ENCODE measurements around the gene TFR2.

The TFR2 gene

DNA sequence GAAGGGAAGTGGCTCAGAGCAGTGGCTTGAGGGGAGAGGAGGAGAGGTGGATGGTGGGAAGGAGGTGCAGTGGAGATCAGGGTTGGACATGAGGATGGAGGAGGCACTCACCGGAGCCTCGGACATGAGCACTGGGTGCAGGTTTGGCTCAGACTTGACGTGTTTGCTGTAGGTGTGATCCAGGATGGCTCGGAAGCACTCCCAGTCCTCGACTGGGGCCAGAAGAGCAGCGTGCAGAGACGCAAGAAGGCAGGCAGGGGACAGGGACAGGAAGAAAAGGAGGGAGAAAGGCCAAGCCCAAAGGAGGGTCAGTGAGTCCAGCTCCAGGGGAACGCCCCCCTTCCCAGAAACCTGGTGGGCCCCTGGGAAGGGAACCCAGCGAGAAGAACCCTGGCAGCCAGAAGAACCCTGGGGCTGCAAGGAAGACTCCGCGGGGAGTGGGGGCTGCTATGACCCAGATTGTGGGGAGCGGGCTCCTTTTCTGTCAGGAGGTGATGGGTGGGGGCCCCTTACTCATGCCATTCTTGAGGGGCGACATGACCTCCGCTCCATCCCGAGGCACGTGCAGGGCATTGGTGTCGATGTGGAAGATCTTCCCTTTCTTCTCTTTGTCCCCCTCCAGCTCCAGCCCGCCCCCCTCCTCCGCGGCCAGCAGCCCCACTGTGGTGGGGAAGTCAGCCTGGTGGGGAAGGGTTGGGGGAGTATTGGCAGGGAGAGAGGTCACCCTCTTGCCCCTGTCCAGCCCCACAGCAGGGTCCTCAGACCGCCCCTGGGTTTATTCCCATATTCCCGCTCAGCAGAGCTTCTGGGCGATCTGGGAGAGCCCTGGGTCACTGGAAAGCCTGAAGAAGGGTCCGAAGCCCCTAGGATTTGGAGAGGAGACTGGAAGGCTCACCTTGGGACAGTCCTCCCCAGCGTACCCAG lies 13.8 kb upstream of the TFR2 start:
- no peak for DNase-seq

DNA sequence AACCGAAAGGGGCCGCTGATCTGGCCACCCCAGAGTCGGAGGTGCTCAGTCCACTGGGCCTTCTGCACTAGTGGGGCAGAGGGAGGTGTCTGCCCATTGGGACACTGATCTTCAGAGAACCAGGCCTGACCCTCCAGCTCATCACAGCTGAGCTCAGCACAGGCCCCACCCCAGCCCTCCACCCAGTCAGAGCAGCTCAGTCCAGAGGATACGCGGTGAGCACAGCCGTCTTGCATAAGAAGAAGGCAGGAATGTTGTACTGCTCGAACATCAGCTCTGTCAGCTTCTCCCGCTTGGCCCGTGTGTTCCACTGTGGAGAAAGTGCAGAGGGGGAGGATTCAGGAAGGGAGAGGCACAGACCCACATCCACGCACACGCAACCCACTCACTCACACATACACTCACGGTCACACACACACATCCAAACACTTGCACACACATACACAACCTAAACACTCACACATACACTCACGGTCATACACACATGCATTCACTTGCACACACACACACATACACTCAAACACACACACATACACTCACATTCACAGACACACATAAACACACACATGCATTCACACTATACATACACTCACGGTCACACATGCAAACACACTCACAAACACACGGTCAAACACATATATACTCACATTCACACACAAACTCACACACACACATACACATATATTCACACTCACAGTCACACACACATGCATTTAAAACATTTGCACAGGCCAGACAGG lies 8.6 kb upstream of the TFR2 start:
- DNase-seq: no peak

DNA sequence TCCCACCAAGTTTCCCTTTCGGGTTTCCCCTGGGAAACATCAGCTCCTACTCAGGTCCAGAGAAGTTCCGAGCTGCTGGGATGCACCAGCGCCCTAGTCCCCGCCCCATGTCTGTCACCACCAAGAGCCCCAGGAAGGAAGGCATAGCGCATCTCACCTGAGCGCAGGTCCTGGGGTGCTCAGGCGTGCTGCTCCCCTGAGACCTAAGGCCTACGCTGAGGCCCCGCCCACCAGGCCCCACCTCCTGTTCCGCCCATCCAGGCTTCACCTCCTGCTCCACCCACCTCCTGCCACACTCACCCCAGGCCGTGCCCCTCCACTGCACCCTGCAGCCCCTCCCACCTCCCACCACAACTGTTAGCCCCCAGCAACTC lies 1.2 kb upstream of the TFR2 start:
- no peak for DNase-seq

DNA sequence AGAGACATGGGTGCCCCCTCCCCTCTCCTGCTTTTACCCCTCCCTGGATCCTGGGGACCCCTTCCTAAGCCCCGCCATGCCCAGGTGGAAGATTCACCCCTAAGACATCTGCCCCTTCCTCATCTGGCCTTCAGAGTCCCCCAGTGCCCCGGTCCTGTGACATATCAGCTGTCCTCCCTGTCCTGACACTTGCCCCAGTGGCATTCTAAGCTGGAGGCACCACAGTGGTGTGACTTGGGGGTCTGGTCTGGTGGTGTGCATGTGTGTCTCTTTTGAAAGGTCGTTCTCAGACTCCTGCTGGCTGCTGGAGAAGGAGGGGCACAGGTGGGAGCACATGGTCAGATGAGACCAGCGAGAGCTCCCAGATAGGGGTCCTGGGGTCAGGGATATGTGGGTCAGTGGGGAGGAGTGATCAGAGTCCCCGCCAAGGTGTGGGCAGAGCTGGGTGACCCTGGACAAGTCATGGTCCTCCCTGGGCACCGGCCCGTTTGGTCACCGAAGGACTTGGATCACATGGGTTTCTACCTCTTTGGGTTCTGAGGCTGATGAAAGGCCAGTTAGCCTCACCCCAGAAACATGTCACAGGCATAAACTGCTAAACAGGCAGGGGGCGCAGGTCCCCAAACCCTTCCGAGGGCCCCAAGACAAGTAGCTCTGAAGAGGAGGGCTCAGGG lies 645 bp upstream of the TFR2 start:
- no peak for DNase-seq

DNA sequence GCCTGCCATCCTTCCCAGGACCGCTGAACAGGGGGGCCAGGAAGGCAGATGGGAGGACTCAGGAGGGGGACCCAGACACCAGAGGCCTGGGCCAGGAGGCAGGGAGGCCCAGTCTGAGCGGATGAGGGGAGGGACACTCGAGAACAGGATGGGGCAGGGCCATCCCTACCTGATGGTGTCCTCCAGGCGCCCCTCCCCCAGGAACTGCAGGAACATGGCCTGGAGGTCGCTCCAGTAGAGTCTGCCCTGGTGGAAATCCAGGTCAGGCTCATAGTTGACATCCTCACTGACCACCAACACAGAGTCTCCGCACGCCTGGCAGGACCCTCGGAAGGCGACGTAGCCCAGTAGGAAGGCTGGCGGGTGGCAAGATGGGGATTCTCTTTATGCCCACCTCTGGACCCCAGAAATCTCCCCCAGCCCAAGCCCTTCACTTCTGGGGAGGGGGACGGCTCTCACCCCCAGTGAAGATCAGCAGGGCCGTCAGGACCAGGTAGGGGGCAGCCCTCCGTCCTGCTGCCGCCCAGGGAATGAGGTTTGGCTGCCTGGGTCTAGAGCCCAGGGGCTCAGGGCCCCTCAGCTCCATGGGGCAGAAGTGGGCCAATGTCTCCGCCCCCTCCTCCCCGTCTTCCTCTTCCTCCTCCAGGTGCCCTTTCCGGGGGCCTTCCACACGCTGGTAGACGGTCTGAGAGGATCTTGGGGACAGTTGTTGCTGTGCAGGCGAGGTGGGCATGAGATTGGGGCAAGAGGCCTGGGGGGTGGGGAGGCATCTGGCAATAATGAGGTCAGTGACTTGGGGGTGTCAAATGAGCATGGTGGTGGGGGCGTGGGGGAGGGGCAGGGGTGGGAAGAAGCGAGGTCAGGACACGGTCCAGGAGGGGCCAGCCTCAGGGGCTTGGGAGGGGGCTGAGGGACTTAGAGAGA lies 573 bp downstream of the TFR2 start:
- DNase-seq: no peak

DNA sequence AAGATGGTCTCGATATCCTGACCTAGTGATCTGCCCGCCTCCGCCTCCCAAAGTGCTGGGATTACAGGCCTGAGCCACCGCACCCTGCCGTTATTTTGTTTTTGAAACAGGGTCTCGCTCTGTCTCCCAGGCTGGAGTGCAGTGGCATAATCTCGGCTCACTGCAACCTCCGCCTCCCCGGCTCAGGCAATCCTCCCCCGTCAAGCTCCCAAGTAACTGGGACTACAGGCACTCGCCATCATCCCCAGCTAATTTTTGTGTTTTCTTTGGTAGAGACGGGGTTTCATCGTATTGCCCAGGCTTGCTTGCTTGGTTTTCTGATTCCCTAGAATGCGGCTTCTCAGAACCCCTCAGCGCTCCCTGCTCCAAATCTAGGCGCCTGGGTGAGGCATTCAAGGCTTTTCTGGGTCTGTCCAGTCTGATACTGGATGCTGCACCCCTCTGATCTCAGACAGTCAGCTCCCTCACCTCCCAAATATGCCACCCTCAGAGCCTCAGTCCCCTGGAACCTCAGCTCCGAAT lies 1.3 kb downstream of the TFR2 start:
- DNase-seq: no peak

DNA sequence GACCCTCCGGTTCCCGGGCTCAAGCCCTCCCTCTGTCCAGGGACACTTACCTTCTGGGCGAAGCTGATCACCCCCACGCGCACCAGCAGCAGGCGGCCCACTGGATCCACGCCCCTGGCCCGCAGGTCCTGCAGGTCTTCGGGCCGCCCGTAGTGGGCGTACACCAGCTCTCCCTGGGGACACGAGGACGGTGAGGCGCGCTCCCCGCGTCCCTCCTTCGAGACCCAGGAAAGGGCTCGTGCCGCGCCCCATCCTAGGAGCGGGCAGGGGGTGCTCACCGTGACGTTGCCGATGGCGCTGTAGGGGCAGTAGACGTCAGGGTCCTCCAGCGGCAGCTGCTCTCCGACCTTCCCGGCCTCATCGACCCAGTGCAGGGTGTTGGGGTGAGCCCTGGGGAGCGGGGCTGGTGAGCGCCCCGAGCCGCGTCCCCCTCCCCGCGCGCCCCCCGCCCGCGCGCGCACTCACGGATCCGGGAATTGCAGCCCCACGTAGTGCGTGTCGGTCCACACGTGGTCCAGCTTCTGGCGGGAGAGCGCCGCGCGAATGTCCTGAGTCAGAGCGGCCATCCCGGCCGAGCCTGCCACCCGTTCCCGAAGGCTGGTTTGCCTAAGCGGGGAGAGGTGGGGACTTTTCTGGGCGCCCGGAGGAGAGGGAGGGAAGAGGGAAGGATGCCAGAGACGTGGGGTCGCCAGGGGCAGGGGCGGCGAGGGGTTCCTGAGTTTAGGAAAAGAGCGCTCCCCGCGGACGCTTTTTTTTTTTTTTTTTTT lies 8.2 kb downstream of the TFR2 start:
- DNase-seq: peak; percentile 29

DNA sequence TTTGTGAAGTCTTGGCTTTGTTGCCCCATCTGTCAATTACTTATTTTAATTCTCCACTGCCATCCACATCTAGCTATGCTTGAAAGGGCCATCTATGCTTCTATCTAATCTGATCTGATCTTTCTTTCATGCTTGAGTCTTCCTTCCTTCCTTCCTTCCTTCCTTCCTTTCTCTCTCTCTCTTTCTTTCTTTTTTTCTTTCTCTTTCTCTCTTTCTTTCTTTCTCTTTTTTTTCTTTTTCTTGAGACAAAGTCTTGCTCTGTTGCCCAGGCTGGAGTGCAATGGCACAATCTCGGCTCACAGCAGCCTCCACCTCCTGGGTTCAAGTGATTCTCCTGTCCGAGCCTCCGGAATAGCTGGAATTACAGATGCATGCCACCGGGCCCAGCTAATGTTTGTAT lies 11.3 kb downstream of the TFR2 start:
- no peak for DNase-seq

DNA sequence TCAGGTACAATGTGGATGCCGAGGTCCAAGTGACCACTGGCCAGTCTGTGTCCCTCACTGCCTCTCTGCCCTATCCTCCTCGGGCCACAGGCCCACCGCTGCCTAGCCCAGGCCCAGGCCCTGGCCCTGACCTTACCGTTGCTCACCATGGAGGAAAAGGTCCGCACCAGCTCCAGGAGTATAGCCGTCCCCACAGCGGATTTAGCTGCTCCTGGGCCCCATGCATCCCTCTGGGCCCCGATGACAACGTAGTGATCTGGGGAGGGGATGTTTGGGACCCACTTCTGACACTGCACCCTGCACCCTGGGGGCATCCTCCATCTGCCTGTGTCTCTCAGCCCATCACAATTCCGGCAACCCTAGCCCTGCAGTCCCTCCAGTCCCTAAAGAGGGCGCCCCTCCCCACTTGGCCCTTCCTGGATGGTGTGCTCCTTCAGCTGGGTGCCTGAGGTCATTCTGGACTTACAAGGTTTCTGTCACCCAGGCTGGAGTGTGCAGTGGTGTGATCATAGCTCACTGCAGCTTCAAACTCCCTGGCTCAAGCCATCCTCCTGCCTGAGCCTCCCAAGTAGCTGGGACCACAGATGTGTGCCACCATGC lies 12.1 kb downstream of the TFR2 start:
- no peak for DNase-seq

DNA sequence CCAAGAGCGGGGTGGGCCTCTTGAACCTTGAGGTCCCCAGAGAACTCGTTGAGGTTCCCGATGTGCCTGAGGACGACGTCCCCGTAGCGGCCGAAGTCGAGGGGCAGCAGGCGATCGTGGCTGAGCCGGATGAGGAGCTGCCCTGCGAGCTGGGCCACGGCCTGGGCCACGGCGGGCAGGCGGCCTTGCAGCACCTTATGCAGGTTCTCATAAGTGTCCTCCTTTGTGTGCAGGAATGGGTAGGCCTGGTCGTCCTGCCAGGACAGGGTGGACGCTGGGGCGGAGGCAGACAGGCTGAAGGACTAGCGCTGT lies 14.2 kb downstream of the TFR2 start:
- DNase-seq: no peak

DNA sequence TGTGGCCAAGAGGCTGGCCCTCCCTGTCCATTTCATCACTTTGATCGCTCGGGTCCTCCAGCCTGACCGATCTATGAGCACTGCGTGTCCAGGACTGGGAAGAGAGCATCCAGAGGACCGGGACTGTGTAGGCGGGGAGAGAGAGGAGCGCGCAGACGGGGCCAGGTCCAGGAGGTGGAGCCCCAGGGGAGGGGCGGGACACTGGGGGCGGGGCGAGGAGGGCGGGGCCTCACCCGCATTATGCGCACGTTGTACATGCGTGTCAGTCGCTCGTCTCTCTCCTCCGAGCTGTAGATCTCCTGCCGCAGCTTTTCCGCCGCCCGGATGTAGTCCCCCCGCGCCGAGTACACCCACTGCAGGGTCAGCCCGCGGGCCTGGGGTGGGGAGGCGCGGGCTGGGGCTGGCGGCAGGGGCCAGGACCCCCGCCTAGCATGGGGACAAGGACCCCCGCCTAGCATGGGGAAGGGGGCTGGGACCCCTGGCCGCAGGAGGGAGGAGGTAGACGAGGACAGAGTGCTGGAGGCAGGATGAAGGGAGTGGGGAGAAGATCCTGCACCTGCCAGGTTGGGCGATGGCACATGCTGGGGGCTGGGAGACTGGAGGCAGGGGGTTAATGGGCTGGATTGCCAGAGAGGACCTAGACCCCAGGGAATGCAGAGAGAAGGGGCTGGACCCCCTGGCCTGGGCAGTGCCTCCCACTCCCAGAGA lies 14.7 kb downstream of the TFR2 start:
- peak; percentile 81 for DNase-seq

DNA sequence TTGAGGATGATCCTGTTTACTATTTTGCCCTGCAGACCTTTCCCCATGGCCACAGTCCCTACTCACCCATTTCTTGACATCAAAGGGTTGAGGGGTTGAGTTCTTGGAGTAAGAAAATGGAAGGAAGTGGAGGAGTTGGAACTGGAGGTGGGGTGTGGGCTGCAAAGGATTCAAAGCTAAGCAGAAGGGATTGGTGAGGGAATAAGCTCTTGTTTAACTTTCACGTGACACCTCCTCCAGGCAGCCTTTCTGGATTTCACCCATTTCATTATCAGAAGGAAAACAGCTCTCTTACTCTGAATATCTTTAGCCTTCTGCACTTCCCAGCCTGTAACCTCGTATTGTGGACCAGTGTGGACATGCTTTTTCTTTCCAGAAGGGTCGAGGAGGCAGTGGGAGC lies 15.3 kb downstream of the TFR2 start:
- DNase-seq: no peak

DNA sequence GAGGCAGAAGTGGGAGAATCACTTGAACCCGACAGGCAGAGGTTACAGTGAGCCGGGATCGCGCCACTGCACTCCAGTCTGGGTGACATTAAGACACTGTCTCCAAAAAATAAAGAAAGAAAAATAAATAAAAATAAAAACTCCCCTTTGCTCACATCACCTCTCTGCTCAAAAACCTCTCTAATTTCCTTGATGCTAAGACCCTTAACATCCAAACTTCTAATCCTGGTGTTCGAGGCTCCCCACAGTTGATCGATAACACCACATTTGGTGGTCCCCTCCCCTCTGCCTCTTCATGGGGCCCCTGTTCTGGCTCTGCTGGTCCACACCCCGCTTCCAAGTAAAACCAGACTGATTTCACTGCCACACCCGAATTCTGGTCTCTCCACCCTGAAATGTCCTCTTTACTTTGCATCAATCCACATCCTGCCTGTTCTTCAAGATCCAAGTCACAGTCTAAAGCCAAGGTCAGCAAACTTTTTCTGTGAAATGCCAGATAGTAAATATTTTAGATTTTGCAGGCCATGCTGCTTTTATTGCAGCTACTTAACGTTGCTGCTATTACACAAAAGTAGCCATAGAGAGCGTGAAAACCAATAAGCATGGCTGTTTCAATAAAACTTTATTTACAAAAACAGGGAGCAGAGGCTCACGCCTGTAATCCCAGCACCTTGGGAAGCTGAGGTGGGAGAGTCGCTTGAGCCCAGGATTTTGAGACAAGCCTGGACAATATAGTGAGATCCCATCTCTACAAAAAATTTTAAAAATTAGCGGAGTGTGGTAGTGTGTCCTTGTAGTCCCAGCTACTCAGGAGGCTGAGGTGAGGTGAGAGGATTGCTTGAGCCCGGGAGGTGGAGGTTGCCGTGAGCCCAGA lies 17.2 kb downstream of the TFR2 start:
- DNase-seq: no peak

DNA sequence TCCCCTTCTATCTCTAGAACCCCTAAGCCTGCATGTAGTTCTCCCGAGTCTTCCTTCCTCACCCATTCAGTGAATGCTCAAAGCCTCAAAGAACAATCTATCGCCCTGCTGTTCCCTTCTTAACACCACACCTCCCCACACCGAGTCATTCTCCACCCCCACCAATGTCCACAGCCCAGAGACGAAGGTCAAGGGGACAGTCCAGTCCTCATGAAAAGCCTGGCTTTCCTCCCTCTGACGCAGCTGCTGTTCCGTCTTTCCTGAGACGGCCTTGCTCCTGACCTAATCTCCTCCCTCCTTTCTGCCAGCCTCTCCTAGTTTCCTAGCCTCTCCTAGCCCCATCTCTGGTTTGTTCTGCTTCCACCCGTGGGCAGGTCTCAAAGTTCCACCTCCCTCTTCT lies 19.8 kb downstream of the TFR2 start:
- DNase-seq: no peak

DNA sequence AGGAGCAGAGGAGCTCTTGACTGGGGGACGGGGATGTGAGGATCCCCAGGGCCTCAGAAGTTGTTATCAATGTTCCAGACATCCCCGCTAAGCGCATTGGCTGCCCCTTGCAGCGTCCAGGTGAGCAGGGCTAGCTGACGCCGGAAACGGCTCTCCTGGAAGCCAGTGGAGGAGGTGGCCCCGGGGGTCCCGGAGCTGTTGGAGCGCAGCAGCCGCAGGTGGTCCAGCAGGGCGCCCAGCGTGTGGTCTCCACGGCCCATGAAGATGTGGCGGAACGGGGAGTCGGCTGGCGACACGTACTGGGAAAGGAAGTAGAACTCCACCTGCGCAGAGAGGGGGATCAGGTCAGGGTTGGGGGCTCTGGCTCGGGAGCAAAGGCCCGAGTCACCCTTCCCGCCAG lies 20.5 kb downstream of the TFR2 start:
- no peak for DNase-seq

DNA sequence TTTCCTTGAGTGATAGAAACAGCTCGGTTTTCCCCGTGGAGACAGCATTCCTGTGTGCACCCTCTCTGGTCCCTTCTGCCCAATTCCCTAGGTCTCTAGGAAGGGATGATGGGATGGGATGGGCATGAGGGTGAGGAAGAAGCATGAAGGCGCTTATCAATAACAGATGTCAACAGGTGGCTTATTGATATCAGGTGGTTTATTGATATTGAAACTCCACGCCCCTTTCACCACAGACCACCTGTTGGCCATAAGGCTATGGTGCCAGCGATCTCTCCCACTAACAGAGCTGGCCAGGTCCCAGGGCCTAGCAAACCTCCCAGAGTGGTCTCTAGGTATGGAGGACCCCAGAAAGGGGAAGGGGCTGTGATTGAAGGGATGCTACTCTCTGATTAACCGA lies 21.1 kb downstream of the TFR2 start:
- no peak for DNase-seq

DNA sequence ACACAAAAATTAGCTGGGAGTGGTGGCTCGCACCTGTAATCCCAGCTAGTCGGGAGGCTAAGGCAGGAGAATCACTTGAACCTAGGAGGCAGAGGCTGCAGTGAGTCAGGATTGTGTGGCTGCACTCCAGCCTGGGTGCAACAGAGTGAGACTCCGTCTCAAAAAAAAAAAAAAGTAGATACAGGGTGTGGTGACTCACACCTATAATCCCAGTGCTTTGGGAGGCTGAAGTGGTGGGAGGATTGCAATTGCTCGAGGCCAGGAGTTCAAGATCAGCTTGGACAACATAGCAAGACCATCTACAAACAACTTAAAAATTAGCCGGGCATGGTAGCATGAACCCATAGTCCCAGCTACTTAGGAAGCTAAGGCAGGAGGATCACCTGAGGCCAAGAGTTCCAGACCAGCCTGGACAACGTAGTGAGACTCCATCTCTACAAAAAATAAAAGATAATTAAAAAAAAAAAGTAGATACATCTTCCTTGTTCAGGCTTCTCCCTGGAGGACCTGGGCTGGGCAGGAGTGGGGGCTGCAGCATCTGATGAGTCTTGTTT lies 27.0 kb downstream of the TFR2 start:
- DNase-seq: no peak

DNA sequence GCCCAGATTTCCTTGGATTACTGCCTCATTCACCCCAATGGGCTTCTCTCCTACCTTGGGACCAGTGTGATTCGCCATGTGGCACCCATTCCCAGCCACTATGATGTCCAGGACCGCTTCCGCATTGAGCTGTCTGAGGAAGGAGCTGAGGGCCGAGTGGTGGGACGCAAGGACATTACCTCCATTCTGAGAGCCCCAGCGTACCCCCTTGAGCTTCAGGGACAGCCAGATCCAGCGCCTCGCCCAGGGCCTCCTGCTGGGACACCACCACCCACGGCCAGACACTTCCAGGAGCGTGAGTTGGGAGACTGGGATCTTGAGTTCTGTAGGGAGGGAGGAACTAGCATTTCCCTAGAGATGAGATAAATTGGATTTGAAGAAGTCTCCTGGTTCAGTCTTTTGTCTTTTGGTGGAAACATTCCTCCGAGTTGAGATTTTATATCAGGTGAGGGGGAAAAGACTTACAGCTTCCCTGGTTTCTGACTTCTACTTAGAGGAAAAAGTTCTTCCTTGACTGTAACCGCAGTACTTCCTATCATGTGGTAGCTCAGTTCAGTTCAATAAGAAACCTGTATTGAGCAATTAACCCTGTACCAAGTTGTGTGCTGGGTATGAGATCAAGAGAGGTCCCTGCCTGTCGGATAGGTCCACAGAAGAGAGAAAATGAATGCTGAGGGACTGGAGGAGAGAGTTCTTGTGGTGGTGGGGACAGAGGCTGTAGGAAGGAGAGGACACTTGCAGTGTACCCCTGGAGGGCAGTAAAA lies 27.8 kb downstream of the TFR2 start:
- no peak for DNase-seq

Measured in activated gamma-delta T cell (primary cell).